ENCODE measurements around the gene BTRC.

DNA sequence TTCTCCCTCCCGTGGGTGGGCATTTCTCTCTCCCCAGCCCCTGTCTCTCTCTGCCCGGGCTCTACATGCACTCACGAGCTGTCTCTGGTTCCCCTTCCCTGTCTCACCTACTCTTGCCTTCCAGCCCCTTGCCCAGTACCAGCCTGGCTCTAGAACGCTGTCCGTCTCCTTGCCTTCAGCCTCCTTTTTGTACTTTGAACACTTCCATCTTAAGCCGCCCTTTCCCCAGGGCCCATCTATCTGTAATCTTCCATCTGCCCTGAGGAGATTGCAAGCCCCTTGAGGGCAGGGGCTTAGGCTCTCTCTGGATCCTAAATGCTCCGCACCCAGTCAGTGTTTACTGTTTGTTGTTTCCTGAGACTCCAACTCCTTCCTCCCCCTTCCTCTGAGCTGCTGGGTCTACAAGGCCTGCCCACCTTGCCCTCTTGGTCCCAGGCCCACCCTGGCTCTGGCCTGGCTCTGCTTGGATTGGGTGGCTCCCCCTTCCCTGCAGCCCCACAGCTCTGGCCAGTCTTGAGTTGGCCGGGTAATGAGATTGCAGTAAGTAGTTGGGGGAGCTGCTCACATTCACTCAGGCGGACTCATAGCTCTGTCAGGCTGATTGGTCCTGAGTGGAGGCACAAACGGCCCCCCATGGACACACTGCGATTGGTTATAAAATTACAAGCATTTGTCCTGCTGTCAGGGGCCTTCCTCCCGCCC lies 205.8 kb downstream of the BTRC start:
- TF ChIP-seq, protein P1, sequence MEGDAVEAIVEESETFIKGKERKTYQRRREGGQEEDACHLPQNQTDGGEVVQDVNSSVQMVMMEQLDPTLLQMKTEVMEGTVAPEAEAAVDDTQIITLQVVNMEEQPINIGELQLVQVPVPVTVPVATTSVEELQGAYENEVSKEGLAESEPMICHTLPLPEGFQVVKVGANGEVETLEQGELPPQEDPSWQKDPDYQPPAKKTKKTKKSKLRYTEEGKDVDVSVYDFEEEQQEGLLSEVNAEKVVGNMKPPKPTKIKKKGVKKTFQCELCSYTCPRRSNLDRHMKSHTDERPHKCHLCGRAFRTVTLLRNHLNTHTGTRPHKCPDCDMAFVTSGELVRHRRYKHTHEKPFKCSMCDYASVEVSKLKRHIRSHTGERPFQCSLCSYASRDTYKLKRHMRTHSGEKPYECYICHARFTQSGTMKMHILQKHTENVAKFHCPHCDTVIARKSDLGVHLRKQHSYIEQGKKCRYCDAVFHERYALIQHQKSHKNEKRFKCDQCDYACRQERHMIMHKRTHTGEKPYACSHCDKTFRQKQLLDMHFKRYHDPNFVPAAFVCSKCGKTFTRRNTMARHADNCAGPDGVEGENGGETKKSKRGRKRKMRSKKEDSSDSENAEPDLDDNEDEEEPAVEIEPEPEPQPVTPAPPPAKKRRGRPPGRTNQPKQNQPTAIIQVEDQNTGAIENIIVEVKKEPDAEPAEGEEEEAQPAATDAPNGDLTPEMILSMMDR (IDR thresholded peaks at IDR 0.05): no peak
- TF ChIP-seq KDM1A (IDR thresholded peaks at IDR 0.05; ENCODE audit: low read depth) (no peak), RAD21 (conservative IDR thresholded peaks at IDR 0.05 in 1 of 2, IDR thresholded peaks at IDR 0.05 in 1 of 2) (no peak), EP300 (IDR thresholded peaks at IDR 0.05) (no peak), POLR2A (IDR thresholded peaks at IDR 0.05; ENCODE audit: low read length) (no peak)
- TF ChIP-seq, protein P2, sequence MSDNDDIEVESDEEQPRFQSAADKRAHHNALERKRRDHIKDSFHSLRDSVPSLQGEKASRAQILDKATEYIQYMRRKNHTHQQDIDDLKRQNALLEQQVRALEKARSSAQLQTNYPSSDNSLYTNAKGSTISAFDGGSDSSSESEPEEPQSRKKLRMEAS (IDR thresholded peaks at IDR 0.05): no peak
- TF ChIP-seq, protein P3, sequence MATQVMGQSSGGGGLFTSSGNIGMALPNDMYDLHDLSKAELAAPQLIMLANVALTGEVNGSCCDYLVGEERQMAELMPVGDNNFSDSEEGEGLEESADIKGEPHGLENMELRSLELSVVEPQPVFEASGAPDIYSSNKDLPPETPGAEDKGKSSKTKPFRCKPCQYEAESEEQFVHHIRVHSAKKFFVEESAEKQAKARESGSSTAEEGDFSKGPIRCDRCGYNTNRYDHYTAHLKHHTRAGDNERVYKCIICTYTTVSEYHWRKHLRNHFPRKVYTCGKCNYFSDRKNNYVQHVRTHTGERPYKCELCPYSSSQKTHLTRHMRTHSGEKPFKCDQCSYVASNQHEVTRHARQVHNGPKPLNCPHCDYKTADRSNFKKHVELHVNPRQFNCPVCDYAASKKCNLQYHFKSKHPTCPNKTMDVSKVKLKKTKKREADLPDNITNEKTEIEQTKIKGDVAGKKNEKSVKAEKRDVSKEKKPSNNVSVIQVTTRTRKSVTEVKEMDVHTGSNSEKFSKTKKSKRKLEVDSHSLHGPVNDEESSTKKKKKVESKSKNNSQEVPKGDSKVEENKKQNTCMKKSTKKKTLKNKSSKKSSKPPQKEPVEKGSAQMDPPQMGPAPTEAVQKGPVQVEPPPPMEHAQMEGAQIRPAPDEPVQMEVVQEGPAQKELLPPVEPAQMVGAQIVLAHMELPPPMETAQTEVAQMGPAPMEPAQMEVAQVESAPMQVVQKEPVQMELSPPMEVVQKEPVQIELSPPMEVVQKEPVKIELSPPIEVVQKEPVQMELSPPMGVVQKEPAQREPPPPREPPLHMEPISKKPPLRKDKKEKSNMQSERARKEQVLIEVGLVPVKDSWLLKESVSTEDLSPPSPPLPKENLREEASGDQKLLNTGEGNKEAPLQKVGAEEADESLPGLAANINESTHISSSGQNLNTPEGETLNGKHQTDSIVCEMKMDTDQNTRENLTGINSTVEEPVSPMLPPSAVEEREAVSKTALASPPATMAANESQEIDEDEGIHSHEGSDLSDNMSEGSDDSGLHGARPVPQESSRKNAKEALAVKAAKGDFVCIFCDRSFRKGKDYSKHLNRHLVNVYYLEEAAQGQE (IDR thresholded peaks at IDR 0.05): no peak

Data from A549 (cell line).